Measurements from ENCODE around the gene ELMO1.

- TF ChIP-seq CTCF (optimal IDR thresholded peaks at IDR 0.05 in 1 of 3, IDR thresholded peaks at IDR 0.05 in 1 of 3, conservative IDR thresholded peaks at IDR 0.05 in 1 of 3; ENCODE audit: extremely low read depth in 1 of 3, insufficient read depth in 2 of 3, low read length in 3 of 3): no peak
- no peak for TF ChIP-seq EZH2 (IDR thresholded peaks at IDR 0.05; ENCODE audit: low read length)
Observed at GRCh38 chr7:36806891-36807290, 641.8 kb downstream of the ELMO1 start.

Data from keratinocyte (primary cell).